GM13977 (cell line): ENCODE measurements around the gene INO80D.
A peak's percentile ranks its signal among the peaks of the same experiment; 100 is the strongest.
"Not testable (repeated sequence)": the region's sequence is repeated elsewhere in the genome, so short reads cannot be mapped to it uniquely, and the experiment has no call there.

Experiments used
- DNase-seq: peaks from one replicate; pipeline ENCODE4 v3.0.0; 2012; ENCODE audit warnings: low spot score
- CTCF ChIP-seq: IDR thresholded peaks from 2 replicates; pipeline ENCODE4 v1.5.1; 2012; ENCODE audit warnings: mild to moderate bottlenecking, control low read depth; ENCODE audit not compliant: insufficient read depth; ENCODE audit errors: extremely low read depth, missing control alignments
- in situ Hi-C: fragments of 300-500 bp; cut with MboI; formaldehyde crosslinking; loops from one replicate; pipeline ENCODE4 v1.12.0; 2022; ENCODE audit warnings: low sequenced_read_pairs, low pct_unique_long_range_greater_than_20kb, mixed read lengths, inconsistent platforms; ENCODE audit not compliant: unreplicated experiment

Gene INO80D

GRCh38 chr2:205995260-205995659, 90.7 kb downstream of the INO80D start:
- TF ChIP-seq CTCF: peak; percentile 4
- no peak for DNase-seq
- in situ Hi-C loops: no loop called here

- TF ChIP-seq CTCF: no peak
- no peak for DNase-seq
- in situ Hi-C loops: no loop called here
These were observed 91.6 kb downstream of the INO80D start for GRCh38 chr2:205994344-205994743.

DNA sequence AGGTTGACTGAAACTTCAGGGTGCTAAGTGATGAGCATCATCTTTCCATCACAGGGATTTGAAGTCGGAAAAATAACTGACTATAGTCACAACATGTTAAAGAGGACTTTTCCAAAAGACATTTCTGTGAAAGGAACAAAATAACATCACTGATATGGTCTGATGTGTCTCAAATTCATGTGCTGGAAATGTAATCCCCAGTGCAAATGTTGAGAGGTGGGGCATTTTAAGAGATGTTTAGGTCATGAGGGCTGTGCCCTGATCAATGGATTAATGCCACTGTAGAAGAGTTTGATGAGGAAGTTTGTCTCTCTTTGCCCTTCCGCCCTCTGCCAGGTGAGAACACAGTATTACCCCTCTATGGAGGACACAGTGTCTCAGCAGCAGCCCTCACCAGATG, 95.9 kb downstream of the INO80D start:
- TF ChIP-seq CTCF: no peak
- DNase-seq: no peak
- in situ Hi-C loops: no loop called here

- TF ChIP-seq CTCF: no peak
- in situ Hi-C loops: no loop called here
- DNase-seq: no peak
These were observed 96.5 kb downstream of the INO80D start for GRCh38 chr2:205989271-205990071.

GRCh38 chr2:205988681-205989080, 97.3 kb downstream of the INO80D start:
- DNase-seq, in situ Hi-C loops: not testable (repeated sequence)

GRCh38 chr2:205988274-205988673, 97.7 kb downstream of the INO80D start:
- in situ Hi-C loops: no loop called here
- no peak for DNase-seq
- TF ChIP-seq CTCF: no peak

GRCh38 chr2:205986334-205986733, 99.6 kb downstream of the INO80D start:
- DNase-seq, in situ Hi-C loops: not testable (repeated sequence)

GRCh38 chr2:205984381-205984780, 101.6 kb downstream of the INO80D start:
- no peak for TF ChIP-seq CTCF
- DNase-seq: peak; percentile 78
- in situ Hi-C loops: no loop called here
